Fibroblast of upper back skin (primary cell): ENCODE measurements around the gene PATE1.

Source experiments
- DNase-seq: peaks from one replicate; pipeline ENCODE4 v3.0.0-alpha.2; 2013

PATE1 gene

GRCh38 chr11:125797641-125798040 is 51.6 kb downstream of the PATE1 start:
- DNase-seq: no peak
